ENCODE measurements around the gene SERTAD1.
"Not testable (repeated sequence)": the region's sequence is repeated elsewhere in the genome, so short reads cannot be mapped to it uniquely, and the experiment has no call there.

The SERTAD1 gene

DNA sequence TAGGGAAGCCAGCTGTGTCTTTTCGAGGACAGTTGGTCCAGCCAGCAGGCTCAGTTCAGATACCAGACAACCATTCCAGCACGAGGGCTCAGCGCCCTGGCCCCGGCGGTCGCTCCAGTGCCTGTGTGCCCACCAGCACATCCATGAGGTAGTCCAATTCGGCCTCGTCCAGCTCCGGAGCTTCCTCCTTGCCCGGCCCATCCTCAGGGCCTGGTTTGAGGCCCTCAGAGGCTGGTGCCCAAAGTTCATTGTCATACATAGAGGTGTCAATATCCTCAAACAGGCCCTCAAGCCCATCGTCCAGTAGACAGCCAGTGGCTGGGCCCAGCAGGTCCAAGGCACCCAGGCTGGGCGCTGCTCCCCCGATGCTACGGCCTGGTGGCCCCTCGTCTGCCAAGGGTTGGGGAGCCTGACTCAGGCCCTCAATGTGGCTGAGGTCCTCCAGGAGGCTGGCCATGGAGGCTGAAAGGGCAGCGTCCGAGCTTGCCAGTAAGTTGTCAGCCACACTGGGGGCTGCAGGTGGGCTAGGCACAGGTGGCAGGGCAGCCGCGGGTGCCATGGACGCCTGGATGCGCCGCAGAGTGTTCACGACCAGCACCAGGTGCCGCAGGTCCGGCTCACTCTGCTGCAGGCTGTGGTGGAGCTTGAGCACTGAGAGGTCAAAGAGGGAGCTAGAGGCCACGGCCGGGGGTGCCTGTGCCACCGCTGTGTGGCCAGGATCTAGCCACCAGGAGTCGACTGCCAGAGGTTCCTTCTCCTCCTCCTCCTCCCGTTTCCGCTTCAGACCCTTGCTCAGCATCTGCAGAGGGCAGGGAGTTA is 2.8 kb downstream of the SERTAD1 start:
- no peak for DNase-seq (ENCODE audit: low read depth in 2 of 2)

- DNase-seq (ENCODE audit: low read depth in 2 of 2) = no peak
These were observed 3.6 kb downstream of the SERTAD1 start for GRCh38 chr19:40421993-40422747.

- peak in 1 of 2 experiments; percentile 40 for DNase-seq (ENCODE audit: low read depth in 2 of 2)
These were observed 4.7 kb downstream of the SERTAD1 start for GRCh38 chr19:40420766-40421765.

DNA sequence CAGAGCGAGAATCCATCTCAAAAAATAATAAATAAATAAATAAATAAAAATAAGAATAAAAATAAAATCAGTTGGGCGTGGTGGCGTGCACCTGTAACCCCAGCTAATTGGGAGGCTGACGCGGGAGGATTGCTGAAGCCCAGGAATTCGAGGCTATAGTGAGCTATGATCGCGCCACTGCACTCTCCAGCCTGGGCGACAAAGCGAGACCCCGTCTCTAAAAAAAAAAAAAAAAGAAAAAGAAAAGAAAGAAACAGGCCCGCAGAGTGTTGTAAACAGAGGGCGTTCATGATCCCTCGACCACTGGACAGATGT is 5.4 kb downstream of the SERTAD1 start:
- DNase-seq (ENCODE audit: low read depth in 2 of 2) = no peak

DNA sequence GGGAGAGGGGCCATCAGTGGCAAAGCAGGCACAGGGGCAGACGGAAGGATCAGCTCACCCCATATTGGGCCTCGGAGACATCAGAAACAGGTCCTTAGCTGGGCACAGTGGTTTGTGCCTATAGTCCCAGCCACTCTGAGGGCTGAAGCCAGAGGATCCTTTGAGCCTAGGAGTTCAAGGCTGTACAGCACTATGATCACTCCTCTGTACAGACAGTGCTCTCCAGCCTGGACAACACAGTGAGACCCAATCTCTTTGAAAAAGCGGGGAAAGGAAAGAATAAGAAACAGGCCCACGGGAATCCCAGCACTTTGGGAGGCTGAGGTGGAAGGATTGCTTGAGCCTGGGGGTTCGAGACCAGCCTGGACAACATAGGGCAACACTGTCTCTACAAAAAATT is 6.0 kb downstream of the SERTAD1 start:
- DNase-seq (ENCODE audit: low read depth in 2 of 2) = no peak

- no peak for DNase-seq (ENCODE audit: low read depth in 2 of 2)
These were observed 6.7 kb downstream of the SERTAD1 start for GRCh38 chr19:40419066-40419612.

- no peak for DNase-seq (ENCODE audit: low read depth in 2 of 2)
These were observed 7.8 kb downstream of the SERTAD1 start for GRCh38 chr19:40418040-40418439.

- DNase-seq (ENCODE audit: low read depth in 2 of 2) = no peak
These were observed 8.2 kb downstream of the SERTAD1 start for GRCh38 chr19:40417643-40417981.

DNA sequence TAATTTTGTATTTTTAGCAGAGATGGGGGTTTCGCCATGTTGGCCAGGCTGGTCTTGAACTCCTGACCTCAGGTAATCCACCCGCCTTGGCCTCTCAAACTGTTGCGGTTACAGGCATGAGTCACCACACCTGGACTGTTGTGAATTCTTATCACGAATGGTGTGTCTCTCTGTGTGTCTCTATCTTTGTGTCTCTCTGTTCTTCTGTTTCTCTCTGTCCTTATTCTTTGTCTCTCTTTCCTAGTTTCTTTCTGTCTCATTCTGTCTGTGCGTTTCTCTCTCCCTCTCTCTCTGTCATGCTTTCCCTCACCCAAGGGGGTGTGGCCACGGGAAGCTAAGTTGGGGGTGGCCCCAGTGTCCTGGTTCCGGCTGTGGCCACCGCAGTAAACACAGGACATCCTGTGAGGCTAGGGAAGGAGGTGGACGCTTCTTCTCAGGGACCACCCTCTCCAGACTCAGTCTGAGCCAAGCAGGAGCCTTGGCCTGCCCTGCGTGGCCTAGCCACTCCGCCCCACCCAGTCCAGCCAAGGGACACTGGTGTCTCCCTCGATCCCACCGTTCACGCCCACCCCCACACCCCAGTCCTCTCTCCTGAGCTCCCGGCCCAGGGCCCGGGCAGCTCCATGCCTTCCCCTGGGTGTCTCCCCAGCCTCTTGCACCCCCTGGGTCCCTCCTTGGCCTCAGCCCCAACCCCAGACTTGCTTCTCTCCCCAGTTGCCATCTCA is 8.7 kb downstream of the SERTAD1 start:
- DNase-seq (ENCODE audit: low read depth in 2 of 2) = no peak

DNA sequence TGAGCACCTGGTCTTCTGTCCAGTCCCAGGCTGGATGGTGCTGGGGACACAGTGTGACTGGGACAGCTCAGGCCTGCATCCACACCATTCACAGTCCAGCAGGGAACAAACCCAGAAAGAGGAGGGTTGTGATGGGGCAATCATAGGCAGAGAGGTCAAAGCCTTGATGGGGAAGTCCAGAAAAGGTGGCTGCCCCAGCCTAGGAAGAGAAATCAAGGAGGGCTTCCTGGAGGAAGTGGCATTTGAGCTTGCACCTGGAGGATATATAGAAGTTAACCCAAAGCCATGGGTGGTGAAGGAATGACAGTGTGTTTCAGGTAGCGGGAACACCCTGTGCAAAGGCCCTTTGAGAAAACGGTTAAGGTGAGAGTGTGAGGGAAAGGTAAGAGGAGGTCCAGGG is 10.0 kb downstream of the SERTAD1 start:
- no peak for DNase-seq (ENCODE audit: low read depth in 2 of 2)

DNA sequence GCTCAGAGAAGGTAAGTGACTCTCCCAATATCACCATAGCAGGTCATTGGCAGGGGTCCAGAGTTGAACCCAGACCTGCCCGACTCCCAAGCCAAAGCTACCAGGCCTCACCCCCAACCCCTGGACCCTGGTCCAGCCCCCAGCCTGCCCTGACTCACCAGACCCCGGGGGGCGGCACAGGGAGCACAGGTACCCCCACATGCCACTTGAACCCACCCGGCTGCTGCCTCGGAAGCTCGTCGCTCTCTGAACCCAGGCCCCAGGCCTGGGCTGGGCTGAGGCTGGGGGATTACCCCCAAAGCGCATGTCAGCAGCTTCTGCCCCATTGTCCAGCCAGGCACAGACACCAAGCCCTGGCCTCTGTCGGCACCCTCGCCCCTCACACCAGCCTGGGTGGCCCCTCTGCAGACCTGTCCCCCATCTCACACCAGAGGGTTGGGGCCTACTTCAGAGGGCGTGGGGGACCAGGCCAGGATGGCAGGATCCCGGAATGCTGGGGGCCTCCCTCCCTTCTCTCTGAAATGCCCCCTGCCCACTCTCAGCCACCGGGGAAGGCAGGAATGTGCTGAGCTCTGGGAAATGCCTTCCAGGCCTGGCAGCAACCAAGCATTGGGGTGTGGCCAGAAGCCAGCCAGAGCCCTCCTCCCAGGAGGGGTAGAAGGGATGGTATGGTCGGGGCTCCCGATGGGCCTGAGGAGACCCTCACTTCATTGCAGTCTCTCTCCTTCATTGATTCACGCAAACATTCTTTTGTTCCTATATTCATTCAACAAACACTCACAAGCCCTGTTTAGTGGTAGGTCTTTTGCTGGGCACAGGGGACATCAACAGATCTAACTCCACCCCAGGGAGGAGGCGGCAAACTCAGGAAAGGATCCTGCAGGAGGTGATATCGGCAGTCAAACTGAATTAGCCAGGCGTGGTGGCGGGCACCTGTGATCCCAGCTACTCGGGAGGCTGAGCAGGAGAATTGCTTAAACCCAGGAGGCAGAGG is 11.0 kb downstream of the SERTAD1 start:
- DNase-seq (ENCODE audit: low read depth in 2 of 2) = no peak

GRCh38 chr19:40413291-40413845 is 12.4 kb downstream of the SERTAD1 start, which contains the start of gene PRX:
Gene PRX, minus strand, starts transcription at chr19:40413378. Its CDS starts 5,446 bp downstream, at chr19:40407932.
- DNase-seq (ENCODE audit: low read depth in 2 of 2) = no peak

DNA sequence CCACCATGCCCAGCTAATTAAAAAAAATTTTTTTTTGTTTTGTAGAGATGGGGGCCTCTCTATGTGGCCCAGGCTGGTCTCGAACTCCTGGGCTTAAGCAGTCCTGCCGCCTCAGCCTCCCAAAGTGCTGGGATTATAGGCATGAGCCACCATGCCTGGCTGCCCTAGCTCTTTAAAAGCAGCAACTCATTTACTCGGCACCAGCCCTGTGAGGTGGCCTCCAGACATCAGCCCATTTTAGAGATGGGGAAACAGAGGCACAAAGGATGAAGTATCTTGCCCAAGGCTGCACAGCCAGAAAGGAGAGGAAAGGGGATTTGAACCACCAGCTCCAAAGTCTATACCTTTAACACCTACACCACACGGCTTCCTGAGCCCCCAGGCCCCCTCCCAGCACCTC is 12.9 kb downstream of the SERTAD1 start:
- DNase-seq (ENCODE audit: low read depth in 2 of 2) = no peak

DNA sequence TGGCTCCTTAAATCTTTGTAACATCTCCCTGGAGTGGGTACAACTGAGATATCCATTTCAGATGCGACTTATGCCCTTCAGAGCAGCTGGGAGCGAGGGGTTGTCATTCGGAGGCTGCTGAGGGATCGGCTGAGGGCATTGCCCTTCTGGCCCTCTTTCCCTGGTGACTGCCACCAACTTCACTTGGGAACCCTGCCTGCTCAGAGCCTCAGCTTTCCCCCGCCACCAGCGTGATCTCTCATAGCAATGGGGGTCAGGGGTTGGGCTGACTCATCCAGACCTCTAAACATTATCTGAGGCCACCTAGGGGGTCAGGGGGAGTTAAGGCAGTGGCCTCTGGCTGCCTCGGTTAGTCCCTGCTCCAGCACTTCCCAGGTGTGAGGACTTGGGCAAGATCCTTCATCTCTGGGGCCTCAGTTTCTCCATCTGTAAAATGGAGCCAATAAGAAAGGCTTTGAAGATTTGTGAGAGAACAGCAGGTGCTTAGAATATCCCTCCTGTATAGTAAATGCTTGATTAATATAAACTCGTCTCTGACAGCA is 13.8 kb downstream of the SERTAD1 start:
- DNase-seq (ENCODE audit: low read depth in 2 of 2) = no peak

DNA sequence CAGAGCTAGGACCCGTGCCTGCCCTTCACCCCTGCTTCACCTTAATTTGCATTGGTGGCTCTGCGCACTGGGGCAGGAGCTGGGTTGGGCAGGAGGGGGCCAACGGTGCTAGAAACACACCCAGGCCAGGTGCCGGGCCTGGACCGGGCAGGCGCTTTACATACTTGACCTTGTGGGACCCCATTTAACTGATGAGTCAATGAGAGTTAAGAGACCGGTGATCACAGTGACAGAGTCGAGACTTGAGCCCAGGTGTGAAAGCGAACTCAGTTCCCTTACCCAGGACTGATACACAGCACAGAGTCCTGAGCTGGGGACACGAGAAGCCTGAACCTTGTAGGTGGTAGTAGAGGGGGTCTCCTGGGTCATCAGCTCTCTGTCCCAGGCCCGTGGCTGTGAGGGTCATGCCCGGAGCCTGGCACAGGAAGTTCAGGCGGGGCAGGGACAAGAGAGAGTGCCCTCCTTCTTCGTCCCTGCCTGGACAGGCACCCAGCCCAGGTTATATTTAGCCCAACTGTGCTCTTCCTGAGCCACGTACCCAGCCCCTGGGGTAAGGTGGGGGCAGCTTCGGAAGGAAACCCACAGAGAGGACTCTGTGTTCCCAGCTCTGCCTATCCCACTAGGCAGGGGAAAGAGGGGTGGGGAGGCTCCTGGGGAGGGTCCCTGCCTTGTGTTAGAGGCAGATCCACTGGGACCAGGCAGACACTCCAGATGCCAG is 14.5 kb downstream of the SERTAD1 start:
- DNase-seq (ENCODE audit: low read depth in 2 of 2) = no peak

GRCh38 chr19:40410030-40410389 is 15.8 kb downstream of the SERTAD1 start:
- no peak for DNase-seq (ENCODE audit: low read depth in 2 of 2)

GRCh38 chr19:40408598-40408925 is 17.2 kb downstream of the SERTAD1 start:
- not testable (repeated sequence) for DNase-seq (ENCODE audit: low read depth in 2 of 2)

GRCh38 chr19:40407714-40408597 is 17.8 kb downstream of the SERTAD1 start:
- DNase-seq (ENCODE audit: low read depth in 2 of 2) = no peak

Data from fibroblast of skin of left biceps (primary cell).